Osteoblast (primary cell): Measurements from ENCODE around the gene TAL2. TPM values are rescaled to one million over a fixed set of nuclear protein-coding genes. Genes with fewer than 3 reads are reported as not detected.

Experiments
- DNase-seq: peaks from one replicate; pipeline ENCODE4 v3.0.0; 2011; ENCODE audit warnings: low spot score, mixed read lengths; ENCODE audit not compliant: insufficient read length; ENCODE audit errors: missing footprints
- H2AFZ ChIP-seq: 2 replicates; pipeline ENCODE4 v1.6.0; 2011; ENCODE audit warnings: mild to moderate bottlenecking, low read length
- H3K27ac ChIP-seq: 2 replicates; pipeline ENCODE4 v1.5.1; 2011; ENCODE audit warnings: mild to moderate bottlenecking, low read depth, low read length, moderate library complexity
- H3K27me3 ChIP-seq: 2 replicates; pipeline ENCODE4 v1.6.0; 2012; ENCODE audit warnings: mild to moderate bottlenecking, control low read depth, inconsistent platforms, low read length, moderate library complexity; ENCODE audit not compliant: insufficient read depth
- H3K36me3 ChIP-seq: 2 replicates; pipeline ENCODE4 v1.5.1; 2011; ENCODE audit warnings: mild to moderate bottlenecking, low read length, control low read depth, moderate library complexity; ENCODE audit not compliant: insufficient read depth
- H3K4me1 ChIP-seq: 2 replicates; pipeline ENCODE4 v1.5.1; 2011; ENCODE audit warnings: mild to moderate bottlenecking, low read length, control low read depth, moderate library complexity; ENCODE audit not compliant: insufficient read depth
- H3K4me2 ChIP-seq: 2 replicates; pipeline ENCODE4 v1.6.0; 2011; ENCODE audit warnings: mild to moderate bottlenecking, low read length; ENCODE audit not compliant: insufficient read depth
- H3K4me3 ChIP-seq: fragments of 200-600 bp; sonication (generic); 3 replicates; pipeline ENCODE4 v1.5.1; 2012; ENCODE audit warnings: mild to moderate bottlenecking, low read length, inconsistent platforms; ENCODE audit not compliant: insufficient read depth
- H3K79me2 ChIP-seq: 2 replicates; pipeline ENCODE4 v1.6.0; 2012; ENCODE audit warnings: mild to moderate bottlenecking, low read length, control low read depth, inconsistent platforms; ENCODE audit not compliant: insufficient read depth
- H3K9me3 ChIP-seq: 2 replicates; pipeline ENCODE4 v1.5.1; 2011; ENCODE audit warnings: low read depth, low read length, control low read depth
- H4K20me1 ChIP-seq: 2 replicates; pipeline ENCODE4 v1.6.0; 2012; ENCODE audit warnings: mild to moderate bottlenecking, low read length, control low read depth; ENCODE audit not compliant: insufficient read depth
- CTCF ChIP-seq: IDR thresholded peaks from 2 replicates; pipeline ENCODE4 v1.5.1; 2011; ENCODE audit warnings: mild to moderate bottlenecking, low read depth, low read length, moderate library complexity; ENCODE audit errors: extremely low read depth
- total RNA-seq: library from RNA; depleted of rRNA; stranded (reverse); fragments of >200 nt; gene quantifications from 2 replicates; pipeline ENCODE4 v1.2.3, GENCODE V29; 2012

Gene TAL2
- total RNA-seq, 1 donor: 0.36 TPM

DNA sequence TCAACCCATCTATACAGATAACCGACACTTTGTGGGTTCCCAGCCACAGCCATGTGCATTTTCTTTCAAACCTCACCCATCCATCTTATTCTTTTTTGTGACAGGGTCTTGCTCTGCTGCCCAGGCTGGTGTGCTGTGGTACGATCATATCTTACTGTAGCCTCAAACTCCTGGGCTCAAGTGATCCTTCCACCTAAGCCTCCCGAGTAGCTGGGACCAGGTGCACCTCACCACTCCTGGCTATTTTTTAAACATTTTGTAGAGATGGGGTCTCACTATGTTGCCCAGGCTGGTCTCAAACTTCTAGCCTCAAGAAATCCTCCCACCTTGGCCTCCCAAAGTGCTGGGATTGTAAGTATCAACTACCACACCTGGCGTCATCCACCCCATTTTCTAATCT lies 24.7 kb downstream of the TAL2 start:
- no peak for TF ChIP-seq CTCF
- no peaks in the 10 kb centered on the region for H3K9me3 ChIP-seq
- H3K27me3 ChIP-seq: peaks cover 8% of the 10 kb centered on the region
- no peak overlapping the region for H3K4me2 ChIP-seq
- no peaks in the 10 kb centered on the region for H3K4me1 ChIP-seq
- H4K20me1 ChIP-seq: no peaks in the 10 kb centered on the region
- H2AFZ ChIP-seq: no peak overlapping the region
- no peak overlapping the region for H3K27ac ChIP-seq
- no peak overlapping the region for H3K4me3 ChIP-seq
- no peaks in the 10 kb centered on the region for H3K79me2 ChIP-seq
- H3K36me3 ChIP-seq: no peaks in the 10 kb centered on the region
- DNase-seq: no peak

- Histone ChIP-seq H3K27ac (no peak overlapping the region), H3K4me1 (peaks cover 10% of the 10 kb centered on the region), H3K9me3 (no peaks in the 10 kb centered on the region), H3K4me2 (no peak overlapping the region), H3K79me2 (peaks cover 4% of the 10 kb centered on the region), H3K4me3 (no peak overlapping the region), H3K36me3 (no peaks in the 10 kb centered on the region), H2AFZ (no peak overlapping the region), H4K20me1 (no peaks in the 10 kb centered on the region), H3K27me3 (peaks cover 18% of the 10 kb centered on the region)
- TF ChIP-seq CTCF: peak; percentile 60
- DNase-seq: peak; percentile 87
These were observed 28.5 kb downstream of the TAL2 start for GRCh38 chr9:105690742-105691141.

GRCh38 chr9:105693435-105694189 lies 31.4 kb downstream of the TAL2 start:
- H3K27me3 ChIP-seq: peaks cover 15% of the 10 kb centered on the region
- peak; percentile 52 for DNase-seq
- no peaks in the 10 kb centered on the region for H4K20me1 ChIP-seq
- H3K9me3 ChIP-seq: no peaks in the 10 kb centered on the region
- H2AFZ ChIP-seq: peak overlapping the region; percentile 92
- no peak overlapping the region for H3K27ac ChIP-seq
- H3K4me2 ChIP-seq: peak overlapping the region; percentile 92
- TF ChIP-seq CTCF: no peak
- peak overlapping the region; percentile 89 for H3K4me3 ChIP-seq
- peaks cover 14% of the 10 kb centered on the region for H3K79me2 ChIP-seq
- H3K36me3 ChIP-seq: no peaks in the 10 kb centered on the region
- H3K4me1 ChIP-seq: peaks cover 10% of the 10 kb centered on the region

DNA sequence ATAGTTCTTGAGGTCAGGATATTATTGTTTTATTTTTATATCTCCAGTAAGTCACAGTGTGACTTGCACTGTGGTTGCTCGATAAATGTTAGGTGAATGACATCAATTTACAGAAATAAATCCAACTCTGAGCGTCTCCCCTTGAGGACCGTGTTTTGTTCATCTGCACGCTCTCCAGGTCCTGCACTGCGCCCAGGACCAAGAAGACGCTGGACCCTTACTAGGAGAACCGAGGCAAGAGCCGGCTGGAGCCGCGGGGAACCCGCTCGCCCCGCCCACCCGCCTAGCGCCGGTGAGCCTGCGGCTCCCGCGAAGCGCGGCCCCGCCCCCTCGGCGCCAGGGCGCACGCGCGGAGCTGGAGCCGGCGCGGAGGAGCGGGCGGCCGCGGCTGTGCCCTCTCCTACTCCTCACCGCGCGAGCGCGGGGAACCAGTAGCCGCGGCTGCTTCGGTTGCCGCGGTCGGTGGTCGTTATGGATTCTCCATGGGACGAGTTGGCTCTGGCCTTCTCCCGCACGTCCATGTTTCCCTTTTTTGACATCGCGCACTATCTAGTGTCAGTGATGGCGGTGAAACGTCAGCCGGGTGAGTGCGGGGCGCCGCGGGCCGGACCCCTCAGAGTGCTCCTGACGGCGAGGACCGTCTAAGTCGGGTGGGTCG lies 32.1 kb downstream of the TAL2 start, which contains the start of gene TMEM38B:
Gene TMEM38B, plus strand, starts transcription at position 352 of the 658 bp plus-strand sequence. Its CDS starts 120 bp downstream, at position 472.
- Histone ChIP-seq H3K27me3 (peaks cover 15% of the 10 kb centered on the region), H2AFZ (peak within 1 kb of the TSS; percentile 92), H3K4me2 (peak within 1 kb of the TSS; percentile 92), H3K36me3 (no peaks in the 10 kb centered on the region), H3K4me3 (peak within 1 kb of the TSS; percentile 89), H3K79me2 (peaks cover 16% of the 10 kb centered on the region), H3K27ac (peak within 1 kb of the TSS; percentile 51), H4K20me1 (no peaks in the 10 kb centered on the region), H3K4me1 (peaks cover 10% of the 10 kb centered on the region), H3K9me3 (no peaks in the 10 kb centered on the region)
- TF ChIP-seq CTCF: no peak
- DNase-seq: peak; percentile 97
